Stimulated activated CD8-positive, alpha-beta memory T cell treated with anti-CD3 and anti-CD28 coated beads, Interleukin-12 subunit alpha, Interleukin-12 subunit beta, amount 100 ng/mL, for 24 hours (primary cell): ENCODE results near the gene NFIL3.
"Not testable (repeated sequence)": the region's sequence is repeated elsewhere in the genome, so short reads cannot be mapped to it uniquely, and the experiment has no call there.

Experiments
- DNase-seq: peaks from one replicate; pipeline ENCODE4 v3.0.0-alpha.2; 2020; ENCODE audit errors: extremely low read depth

NFIL3 gene, protein sequence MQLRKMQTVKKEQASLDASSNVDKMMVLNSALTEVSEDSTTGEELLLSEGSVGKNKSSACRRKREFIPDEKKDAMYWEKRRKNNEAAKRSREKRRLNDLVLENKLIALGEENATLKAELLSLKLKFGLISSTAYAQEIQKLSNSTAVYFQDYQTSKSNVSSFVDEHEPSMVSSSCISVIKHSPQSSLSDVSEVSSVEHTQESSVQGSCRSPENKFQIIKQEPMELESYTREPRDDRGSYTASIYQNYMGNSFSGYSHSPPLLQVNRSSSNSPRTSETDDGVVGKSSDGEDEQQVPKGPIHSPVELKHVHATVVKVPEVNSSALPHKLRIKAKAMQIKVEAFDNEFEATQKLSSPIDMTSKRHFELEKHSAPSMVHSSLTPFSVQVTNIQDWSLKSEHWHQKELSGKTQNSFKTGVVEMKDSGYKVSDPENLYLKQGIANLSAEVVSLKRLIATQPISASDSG

DNA sequence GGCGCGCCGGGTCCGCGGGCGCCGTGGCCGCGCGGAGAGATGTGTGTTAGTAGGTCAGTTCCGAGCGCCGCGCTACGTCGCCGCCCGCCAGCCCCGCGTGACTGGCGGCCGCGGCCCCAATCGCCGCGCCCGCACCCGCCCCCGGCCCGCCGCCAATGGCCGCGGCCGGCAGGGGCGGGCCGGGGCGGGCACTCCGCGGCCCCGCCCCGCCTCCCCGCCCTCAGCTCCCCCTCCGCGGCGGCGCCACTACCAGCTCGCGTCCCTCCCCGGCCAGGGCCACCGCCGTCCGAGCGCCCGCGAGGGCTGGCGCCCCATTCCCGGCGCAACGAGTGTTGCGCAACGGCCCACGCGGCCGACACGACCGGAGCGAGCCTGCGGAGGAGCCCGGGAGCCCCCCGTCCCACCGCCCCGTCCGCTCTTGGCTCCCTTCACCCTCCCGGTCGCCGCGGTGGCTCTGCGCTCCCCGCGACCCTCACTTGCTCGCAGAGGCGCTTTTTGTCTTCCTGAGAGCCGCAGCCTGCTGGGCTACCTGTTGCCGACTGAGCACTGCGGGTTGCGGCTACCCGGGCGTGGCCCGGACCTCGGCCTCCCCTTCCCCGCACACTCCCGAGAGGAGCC is at the start of gene NFIL3:
NFIL3 (minus strand) TSS at position 48 of the 618 bp plus-strand sequence. CDS start 13,098 bp downstream, outside the sequence.
- peak; percentile 52 for DNase-seq

DNA sequence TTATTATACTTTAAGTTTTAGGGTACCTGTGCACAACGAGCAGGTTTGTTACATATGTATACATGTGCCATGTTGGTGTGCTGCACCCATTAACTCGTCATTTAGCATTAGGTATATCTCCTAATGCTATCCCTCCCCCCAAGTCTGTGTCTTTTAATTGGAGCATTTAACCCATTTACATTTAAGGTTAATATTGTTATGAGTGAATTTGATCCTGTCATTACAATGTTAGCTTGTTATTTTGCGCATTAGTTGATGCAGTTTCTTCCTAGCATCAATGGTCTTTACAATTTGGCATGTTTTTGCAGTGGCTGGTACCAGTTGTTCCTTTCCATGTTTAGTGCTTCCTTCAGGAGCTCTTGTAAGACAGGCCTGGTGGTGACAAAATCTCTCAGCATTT is 47.9 kb upstream of the NFIL3 start:
- not testable (repeated sequence) for DNase-seq

DNA sequence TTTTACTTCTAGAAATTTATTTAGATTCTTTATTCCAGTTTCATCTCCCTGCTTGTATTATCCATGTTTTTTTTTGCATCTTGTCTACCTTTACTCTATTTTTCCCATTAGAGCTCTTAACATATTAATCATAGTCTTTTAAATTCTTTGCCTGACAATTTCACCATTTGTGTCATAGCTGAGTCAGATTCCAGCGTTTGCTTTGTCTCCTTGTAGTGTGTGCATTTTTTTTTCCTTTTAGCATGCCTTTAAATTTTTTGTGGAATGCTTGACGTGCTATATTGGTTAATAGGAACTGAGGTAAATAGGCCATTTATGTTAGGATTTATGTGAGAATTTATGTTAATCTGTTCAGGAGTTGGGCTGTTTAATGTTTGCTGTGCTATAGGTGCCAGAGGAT is 41.8 kb upstream of the NFIL3 start:
- DNase-seq = no peak

DNA sequence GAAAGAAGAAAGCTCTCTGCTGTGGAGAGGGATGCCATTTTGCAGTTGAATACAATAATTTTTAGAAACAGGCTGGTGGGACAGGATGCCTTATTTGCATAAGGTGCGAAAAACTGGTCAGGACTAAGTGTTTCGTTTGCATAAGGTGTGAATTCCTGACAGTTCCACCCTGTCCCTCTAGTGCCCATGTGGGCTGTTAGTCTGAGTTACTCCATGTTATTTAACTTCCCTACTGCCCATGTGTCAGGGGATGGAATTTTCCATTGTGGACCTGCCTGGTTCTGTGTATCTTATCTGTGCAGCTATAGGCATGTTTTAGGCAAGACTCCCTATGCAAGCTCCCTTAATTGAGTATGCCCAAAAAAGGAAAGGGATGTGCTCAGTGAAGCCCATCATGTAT is 35.3 kb upstream of the NFIL3 start:
- DNase-seq = no peak

DNA sequence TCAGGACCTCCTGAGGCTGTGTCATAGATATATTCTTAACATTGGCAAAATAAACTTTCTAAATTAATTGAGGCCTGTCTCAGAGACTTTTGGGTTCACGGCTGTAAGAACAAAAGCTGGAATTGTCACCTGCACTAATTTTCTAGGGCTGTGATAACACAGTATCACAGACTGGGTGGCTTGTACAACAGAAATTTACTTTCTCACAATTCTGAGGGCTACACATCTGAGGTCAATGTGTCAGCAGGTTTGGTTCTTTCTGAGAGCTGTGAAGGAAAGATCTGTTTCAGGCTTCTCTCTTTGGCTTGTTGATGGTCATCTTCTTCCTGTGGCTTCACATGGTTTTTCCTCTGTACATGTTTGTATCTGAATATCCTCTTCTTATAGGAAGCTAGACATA is 29.2 kb upstream of the NFIL3 start:
- no peak for DNase-seq

DNA sequence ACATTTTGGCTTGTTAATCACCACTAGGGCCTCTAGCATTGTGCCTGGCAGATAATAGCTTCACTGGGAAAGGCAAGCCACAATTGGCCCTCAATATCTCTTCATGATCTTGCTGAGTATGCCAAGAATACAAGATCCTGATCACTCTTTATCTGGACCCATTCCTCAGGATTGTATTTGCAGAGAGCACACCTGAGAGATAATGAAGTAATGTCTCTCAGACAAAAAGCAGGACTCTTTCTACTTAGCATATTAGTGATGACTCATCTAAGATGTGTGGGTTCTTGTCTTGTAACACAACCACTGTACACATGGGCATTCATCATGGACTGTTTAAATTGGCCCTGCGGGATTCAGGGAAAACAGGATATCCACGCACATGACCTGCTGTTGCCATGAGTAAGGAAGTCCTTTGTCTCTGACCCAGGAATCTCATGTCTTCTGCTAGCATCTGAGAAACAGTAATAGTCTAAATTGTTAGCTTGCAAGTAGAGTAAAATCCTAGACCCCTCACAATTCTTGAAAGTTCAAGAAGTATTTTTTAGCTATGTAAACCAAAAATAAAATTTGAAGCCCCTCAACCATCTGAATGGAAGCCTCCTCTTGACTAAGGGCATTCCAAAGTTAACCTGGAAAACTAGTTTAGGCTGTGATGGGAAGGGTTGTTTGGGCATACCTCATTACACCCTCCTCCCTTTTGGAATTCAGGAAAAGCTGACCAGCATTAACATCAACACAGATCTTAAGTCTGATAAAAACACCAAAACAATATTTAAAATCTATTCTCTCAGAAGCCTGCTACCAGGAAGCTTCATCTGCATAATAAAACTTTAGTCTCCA is 28.0 kb upstream of the NFIL3 start:
- no peak for DNase-seq

DNA sequence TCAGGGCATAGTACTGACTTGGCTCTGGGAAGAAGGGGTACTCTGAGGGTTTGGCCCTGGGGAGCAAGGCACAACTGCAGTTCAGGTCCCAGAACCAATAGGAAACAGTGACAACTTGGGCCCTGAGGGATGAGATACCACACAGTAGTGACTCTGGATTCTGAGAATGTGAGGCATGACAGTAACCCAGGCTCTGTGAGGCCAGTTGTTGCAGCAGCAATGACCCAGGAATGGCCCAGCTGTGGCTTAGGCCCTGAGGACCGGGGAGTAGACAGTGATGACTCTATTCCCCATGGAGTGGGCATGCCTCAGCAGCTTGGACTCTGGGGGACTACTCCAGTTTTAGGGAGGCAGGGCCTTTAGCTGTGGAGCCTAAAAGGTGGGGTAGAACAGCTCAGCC is 21.5 kb upstream of the NFIL3 start:
- DNase-seq = no peak

DNA sequence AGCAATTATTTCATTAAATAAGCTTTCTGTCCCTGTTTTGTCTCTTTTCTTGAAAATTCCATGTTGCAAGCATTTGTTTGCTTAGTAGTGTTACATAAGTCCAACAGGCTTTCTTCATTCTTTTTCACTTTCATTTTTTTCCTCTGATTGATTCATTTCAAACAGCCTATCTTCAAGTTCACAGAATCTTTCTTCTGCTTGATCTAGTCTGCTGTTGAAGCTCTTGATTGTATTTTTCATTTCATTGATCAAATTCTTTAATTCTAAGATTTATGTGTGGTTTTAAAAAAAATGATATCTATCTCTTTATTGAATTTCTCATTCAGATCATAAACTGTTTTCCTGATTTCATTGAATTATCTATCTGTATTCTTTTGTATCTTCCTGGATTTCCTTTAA is 20.4 kb upstream of the NFIL3 start:
- no peak for DNase-seq

DNA sequence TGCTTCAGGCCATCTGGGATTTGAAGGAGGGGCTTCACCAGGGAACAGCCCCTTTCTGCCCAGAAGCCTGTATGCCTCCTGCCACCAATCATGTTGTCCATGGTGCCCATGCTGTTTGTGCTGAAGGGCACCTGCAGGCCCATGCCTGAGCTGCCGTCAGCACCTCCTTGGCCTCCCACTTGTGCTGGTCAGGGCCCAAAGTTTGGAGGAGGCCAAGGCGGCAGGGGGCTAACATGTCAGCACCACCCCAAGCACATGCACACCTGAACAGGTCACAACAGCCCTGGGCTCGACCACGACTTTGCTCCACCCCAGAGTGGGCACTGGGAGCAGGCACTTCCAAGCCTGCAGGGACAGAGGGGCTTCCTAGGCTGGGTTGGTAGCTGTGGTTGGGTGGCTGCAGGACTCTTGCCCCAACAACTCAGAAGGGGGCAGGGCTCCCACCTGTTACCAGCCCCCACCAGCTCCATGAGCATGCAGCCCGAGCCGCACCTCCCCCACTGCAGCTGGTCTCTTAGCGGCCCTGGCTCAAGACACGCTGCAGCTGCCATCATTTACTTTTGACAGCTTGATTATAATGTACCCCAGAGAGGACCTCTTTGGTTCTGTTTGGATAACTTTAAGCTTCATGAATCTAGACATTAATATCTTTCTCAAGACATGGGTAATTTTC is 19.8 kb upstream of the NFIL3 start:
- DNase-seq = no peak

DNA sequence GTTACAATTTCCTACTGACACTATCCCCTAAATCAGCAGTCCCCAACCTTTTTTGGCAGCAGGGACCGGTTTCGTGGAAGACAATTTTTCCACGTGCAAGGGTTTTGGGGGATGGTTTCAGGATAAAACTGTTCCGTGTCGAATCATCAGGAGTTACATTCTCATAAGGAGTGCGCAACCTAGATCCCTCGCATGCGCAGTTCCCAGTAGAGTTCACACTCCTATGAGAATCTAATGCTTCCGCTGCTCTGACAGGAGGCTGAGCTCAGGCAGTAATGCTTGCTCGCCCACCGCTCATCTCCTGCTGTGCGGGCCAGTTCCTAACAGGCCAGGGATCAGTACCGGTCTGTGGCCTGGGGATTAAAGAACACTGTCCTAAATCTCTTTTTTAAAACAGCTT is 13.2 kb upstream of the NFIL3 start:
- no peak for DNase-seq

DNA sequence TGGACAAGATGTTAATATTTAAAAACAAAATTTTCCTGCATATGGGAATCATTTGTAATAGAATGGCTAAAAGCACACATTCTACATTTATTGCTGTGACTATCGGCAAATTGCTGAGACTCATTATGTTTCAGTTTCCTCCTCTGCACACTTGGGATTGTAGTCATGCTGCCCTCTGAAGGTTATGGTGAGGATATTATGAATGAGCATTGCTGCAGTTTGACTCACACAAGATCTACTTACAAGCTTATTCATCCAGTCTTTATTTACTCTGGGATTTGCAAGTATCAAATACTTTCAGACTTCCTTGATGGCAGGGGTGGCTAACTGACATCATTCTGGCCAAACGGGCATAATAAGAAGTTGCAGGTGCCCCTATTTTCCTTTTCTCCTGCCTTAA is 9.5 kb upstream of the NFIL3 start:
- DNase-seq = no peak

DNA sequence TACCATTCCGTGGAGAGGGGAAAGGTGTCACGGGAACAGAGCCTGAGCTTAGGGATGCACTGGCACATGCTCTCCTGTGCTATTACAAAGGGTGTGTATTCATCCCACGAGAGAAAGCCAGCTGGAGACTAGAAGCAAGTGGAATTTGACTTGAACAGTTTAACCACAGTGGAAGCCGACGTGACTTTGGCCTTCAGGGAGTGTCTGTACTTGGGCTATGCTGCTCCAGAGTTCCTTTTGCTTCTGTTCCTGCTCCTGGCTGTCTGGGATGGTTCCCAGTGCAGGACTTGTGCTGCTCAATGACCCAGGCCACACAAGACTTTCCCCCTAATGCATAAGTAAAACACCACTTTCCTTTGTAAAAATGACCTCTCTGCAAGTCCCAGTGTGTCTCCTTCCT is 7.9 kb upstream of the NFIL3 start:
- no peak for DNase-seq

DNA sequence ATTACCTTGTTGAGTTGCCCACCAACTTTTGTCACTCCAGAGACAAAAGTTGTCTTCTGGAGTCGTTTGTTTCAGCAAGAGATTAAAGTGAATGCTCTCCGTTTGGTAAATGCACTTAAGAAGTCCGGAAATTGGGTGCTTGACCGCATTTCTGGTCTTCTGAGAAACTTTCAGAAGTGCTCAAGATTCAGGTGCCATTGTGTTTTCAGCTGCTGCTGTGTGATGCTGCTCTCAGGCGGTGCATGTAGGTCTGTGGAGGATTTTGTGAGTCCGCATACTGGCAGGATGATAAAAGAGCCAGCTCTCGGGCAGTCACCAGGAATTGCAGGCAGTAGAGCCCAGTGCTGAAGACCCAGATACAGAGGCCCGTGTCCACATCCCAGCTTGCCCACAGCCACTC is 5.9 kb upstream of the NFIL3 start:
- DNase-seq = no peak

DNA sequence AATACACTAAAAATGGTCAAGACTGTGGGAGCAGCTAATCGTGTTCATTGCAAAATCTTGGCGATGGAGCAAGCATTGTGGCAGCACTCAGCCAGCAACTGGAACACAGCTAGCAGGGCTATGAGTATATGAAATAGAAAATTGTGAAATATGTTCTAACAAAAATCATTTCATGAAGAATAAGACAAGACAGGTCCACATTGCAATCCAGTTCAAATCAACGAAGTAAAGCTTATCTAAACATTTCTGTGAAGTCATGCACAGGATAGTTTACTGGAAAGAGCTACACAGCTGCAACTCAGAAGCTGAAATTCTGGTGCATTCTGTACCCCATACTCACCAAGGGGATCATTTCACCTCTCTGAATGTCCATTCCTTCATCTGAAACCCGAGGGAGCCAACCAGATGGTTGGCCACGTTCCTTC is 5.3 kb upstream of the NFIL3 start:
- no peak for DNase-seq

DNA sequence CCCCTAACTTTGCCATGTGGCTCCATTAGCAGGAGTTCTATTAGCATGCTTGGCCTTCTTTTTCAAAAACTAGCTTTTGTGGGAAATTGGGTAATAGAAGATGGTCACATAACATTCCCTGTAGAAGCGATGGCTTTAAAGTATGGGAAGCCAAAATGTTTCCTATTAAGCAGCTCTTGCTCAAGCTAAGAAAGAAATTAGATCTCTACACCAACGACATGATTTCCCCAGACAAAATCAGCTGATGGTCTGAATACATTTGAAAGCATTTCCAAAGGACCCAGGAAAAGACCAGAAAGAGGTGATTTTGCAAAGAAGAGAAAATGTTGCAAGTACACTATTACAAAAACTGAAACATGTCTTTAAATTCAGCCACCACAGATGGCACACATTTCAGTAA is 4.8 kb upstream of the NFIL3 start:
- no peak for DNase-seq

DNA sequence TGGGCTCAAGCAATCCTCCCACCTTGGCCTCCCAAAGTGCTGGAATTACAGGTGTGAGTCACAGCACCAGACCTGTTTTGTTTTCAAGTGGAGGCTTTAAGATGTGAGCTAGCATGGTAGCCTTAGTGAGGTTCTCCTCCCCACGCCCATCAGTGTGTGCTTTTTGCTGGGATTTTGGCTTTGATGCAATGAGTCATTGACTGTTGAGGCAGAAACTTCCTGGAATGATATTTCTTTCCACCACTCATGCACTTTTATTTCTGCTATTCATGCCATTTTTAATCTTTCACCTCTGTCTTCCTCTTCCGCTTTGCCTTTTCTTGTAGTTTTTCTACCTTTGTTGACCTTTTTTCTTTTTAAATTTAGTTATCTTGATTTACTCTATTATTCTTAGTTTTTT is 4.2 kb upstream of the NFIL3 start:
- no peak for DNase-seq

DNA sequence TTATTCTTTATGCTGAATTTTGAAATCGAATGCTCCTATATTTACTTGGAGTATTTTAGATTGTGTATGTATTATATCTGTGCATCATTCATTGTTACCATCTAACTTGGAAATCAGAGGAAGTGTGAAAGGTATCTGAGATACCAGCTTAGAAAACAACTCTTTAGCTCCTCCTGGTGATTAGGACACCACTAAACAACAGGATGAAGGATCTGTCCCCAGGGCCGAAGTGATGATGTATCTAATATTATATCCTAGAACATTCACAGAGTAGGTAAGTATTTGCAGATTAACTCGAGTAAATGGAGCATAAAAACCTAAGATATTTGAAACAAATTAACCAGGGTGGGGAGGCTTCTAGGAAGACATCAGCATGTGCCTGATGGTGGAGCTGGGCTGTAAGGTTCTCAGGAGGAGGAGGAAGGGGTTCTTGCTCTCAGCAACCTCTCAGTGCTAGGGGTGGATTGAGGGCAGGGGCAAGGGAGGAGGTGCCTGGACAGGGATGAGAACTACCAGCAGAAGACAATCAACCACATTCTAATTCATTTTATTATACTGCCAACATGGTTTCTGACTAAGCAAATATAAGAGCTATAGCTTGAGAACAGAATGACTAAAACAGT is 2.6 kb upstream of the NFIL3 start:
- no peak for DNase-seq

DNA sequence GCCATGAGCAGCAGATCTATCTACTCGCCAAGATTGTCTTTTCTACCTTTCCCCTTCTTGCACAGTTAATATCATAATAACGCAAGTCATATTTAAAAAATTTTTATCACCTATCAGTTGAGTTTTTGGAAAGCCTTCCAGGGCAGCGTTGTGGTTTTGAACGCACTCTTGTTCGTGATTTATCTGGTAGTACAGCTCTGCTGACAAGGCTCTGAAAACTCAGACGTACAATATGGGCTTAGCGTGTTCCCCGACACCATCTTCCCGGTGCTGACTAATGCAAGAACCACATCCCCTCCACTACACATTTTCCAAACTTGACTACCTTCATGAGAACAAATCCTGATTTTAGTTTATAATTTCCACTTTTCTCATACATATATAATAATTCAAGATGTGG is 1.6 kb upstream of the NFIL3 start:
- no peak for DNase-seq

DNA sequence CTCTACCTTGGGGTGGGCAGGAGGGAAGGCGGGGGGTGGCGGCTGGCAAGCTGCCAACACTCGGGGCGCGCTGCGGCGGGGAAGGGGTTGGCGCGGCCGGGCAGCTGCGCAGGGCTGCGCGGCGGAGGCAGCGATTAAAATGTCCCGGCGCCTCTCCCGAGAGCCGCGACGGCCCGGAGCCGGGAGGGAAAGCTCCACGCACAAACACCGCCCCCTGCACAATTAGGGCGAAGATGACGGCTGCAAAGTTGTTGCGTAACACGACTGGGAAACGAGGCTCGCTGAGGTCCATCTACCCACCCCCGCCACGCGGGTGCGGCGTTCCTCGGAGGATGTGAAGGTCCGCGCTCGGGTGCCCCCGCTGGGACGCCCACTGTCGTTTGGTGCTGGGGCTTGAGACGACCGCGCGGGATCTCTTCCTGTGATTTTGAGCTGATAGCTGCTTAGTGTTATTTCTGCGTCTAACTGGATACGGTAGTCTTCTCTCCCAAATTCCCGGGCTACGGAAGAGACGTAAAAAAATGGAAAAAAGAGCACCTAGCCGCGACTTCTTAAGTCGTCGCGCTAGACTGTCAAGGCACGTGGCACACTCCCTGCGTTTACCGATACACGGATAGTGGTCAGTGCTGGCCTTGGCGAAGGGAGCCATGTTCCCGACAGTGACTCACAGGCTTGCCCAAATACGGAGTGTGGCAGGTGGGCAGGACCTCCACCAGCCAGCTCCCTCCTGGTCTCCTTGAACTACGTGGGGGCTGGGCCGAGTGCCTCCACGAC is 958 bp upstream of the NFIL3 start:
- no peak for DNase-seq

DNA sequence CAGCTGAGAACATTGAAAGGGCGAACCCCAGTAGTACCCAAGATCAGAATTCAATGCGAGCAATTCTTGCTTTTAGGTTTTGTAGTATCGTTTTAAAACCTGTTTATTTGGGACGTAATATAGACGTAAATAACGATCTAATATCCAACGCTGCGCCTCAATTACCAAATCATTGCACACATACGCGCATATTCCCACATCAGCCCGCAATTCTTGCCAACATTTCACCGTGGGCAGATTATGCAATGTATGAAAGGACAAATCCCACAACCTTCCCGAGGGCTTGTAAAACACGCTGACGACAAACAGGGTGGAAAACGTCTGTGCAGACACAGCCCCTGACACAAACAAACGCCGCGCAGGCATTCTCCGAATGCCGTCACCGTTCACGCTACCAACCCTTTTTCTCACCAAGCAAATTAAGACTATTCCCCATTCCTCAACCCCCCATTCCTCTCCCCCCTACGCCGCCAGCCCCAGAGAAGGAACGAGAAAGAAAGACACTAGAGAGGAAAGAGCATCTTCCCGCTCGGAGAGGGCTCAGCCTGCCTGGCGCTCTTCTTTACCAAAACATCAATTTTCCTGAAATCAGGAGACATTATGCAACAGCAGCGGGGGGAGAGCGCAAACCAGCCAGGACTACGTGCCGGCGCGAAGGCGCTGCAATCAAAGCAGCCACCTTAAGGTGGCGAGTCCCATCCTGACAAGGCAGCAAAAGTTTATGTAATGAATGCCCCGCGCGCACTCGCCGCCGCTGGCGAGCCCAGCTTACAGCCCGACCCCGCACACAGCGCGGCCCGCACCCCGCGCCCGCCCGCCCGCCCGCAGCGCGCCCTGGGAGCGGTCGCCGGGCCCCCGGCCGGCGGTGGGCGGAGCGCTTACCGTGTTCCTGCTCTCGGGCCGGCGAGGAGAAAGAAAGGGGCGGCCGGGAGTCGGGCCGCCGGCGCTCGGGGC is 597 bp downstream of the NFIL3 start:
- DNase-seq = no peak
